PC-3 (cell line): ENCODE results near the gene USP15. TPM values are rescaled to one million over a fixed set of nuclear protein-coding genes. Genes with fewer than 3 reads are reported as not detected.

Source experiments
- ATAC-seq: fragments of 200-7000 bp; cut with Tn5 transposase; 2 replicates; pipeline ENCODE4 v1.9.1; 2020; ENCODE audit warnings: mild to moderate bottlenecking, moderate library complexity
- BruUV-seq: library from RNA; stranded (reverse); fragments of 400-500 nt; replicated peaks from 2 replicates; lab custom pipeline; 2021; lab: Mats Ljungman, UMichigan
- CTCF ChIA-PET: fragments of 300-600 bp; sonication (Branson Sonifier 250); formaldehyde crosslinking; loops from one replicate; lab custom pipeline; 2022; ENCODE audit warnings: antibody characterized with exemption; lab: Charles Lee
- POLR2A ChIA-PET: fragments of 300-600 bp; sonication (Branson Sonifier 250); formaldehyde crosslinking; loops from one replicate; lab custom pipeline; 2022; ENCODE audit warnings: antibody characterized with exemption; ENCODE audit not compliant: unreplicated experiment; lab: Charles Lee
- DNase-seq: peaks from one replicate; pipeline ENCODE4 v3.0.0-alpha.2; 2015
- H2AFZ ChIP-seq: fragments of 300-600 bp; sonication (generic); 2 replicates; pipeline ENCODE4 v1.6.0; 2016; ENCODE audit warnings: antibody characterized with exemption, low read length
- H3F3A ChIP-seq: fragments of 300-600 bp; sonication (generic); one replicate; pipeline ENCODE4 v1.6.0; 2017; ENCODE audit warnings: antibody characterized with exemption, low read length, control low read depth, mild to moderate bottlenecking; ENCODE audit not compliant: unreplicated experiment
- H3K27ac ChIP-seq: fragments of 300-600 bp; sonication (generic); 2 replicates; pipeline ENCODE4 v1.5.1; 2016; ENCODE audit warnings: mild to moderate bottlenecking, low read length
- H3K27me3 ChIP-seq: fragments of 300-600 bp; sonication (generic); 2 replicates; pipeline ENCODE4 v1.6.1; 2016; ENCODE audit warnings: low read length, mixed read lengths
- H3K36me3 ChIP-seq: fragments of 300-600 bp; sonication (generic); 2 replicates; pipeline ENCODE4 v1.6.1; 2016; ENCODE audit warnings: low read depth, mixed run types, low read length, mixed read lengths
- H3K4me1 ChIP-seq: fragments of 300-600 bp; sonication (generic); 2 replicates; pipeline ENCODE4 v1.5.1; 2016; ENCODE audit warnings: low read length; ENCODE audit not compliant: insufficient read depth
- H3K4me2 ChIP-seq: fragments of 300-600 bp; sonication (generic); 2 replicates; pipeline ENCODE4 v1.6.0; 2016; ENCODE audit warnings: low read length
- H3K4me3 ChIP-seq: fragments of 300-600 bp; sonication (generic); 2 replicates; pipeline ENCODE4 v1.5.1; 2016; ENCODE audit warnings: mild to moderate bottlenecking, low read length, mixed read lengths
- H3K79me2 ChIP-seq: fragments of 300-600 bp; sonication (generic); 2 replicates; pipeline ENCODE4 v1.6.1; 2017; ENCODE audit warnings: low read length, mixed read lengths
- H3K9ac ChIP-seq: fragments of 300-600 bp; sonication (generic); 2 replicates; pipeline ENCODE4 v1.6.0; 2016; ENCODE audit warnings: mild to moderate bottlenecking, low read length
- H3K9me2 ChIP-seq: fragments of 300-600 bp; sonication (generic); replicated peaks from 2 replicates; pipeline ENCODE4 v1.6.1; 2016; ENCODE audit warnings: mixed run types, low read length, mixed read lengths
- H3K9me3 ChIP-seq: fragments of 300-600 bp; sonication (generic); 2 replicates; pipeline ENCODE4 v1.6.1; 2016; ENCODE audit warnings: low read length, mixed read lengths
- H4K20me1 ChIP-seq: fragments of 300-600 bp; sonication (generic); 2 replicates; pipeline ENCODE4 v1.6.1; 2016; ENCODE audit warnings: low read length, mixed read lengths
- EZH2 ChIP-seq: fragments of 300-600 bp; sonication (generic); IDR thresholded peaks from one replicate; pipeline ENCODE4 v1.6.1; 2017; ENCODE audit warnings: antibody characterized with exemption, mild to moderate bottlenecking, low read length; ENCODE audit not compliant: unreplicated experiment
- EZH2phosphoT487 ChIP-seq: fragments of 300-600 bp; sonication (generic); IDR thresholded peaks from 2 replicates; pipeline ENCODE4 v1.6.1; 2018; ENCODE audit warnings: mild to moderate bottlenecking, antibody characterized with exemption, low read length, borderline replicate concordance
- intact Hi-C: fragments of 100-400 bp; cut with micrococcal nuclease; formaldehyde crosslinking; loops from 2 replicates; pipeline ENCODE4 v1.9.0; 2023
- total RNA-seq: library from RNA; depleted of rRNA; stranded (reverse); fragments of >200 nt; gene quantifications from 2 replicates; pipeline ENCODE4 v1.2.3, GENCODE V29; 2014
- TF ChIP-seq, protein P1 (sequence below): fragments of 300-600 bp; sonication (generic); conservative IDR thresholded peaks from 2 replicates; pipeline ENCODE4 v1.5.1; 2017; ENCODE audit warnings: antibody characterized with exemption, low read depth, mild to moderate bottlenecking, low read length

Gene USP15
- total RNA-seq, 1 experiment from 2014 or later: 46.1 TPM

DNA sequence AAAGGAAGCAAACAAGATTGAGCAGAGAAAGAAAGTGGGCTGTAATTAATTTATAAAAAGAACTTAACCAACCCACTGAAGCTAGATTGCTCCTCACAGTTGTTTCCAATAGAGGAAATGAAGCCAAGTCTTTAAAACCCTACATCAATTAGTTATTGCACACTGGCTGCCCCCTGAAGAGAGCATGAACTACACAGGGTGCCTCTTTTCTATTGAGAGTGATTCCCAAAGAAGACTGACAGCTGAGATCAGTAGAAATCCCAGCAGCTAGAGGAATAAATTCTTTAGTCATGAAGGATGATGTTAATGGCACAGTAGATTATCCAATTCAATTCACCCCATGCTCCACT is 8.6 kb upstream of the USP15 start:
- H2AFZ ChIP-seq: no peak overlapping the region
- no peak overlapping the region for H3K4me2 ChIP-seq
- no peak for TF ChIP-seq EZH2
- TF ChIP-seq EZH2phosphoT487: no peak
- no peaks in the 10 kb centered on the region for H3K9me2 ChIP-seq
- H3K4me1 ChIP-seq: no peaks in the 10 kb centered on the region
- no peaks in the 10 kb centered on the region for H3K79me2 ChIP-seq
- H3K9me3 ChIP-seq: no peaks in the 10 kb centered on the region
- POLR2A ChIA-PET: no interaction called here
- H3F3A ChIP-seq: no peaks in the 10 kb centered on the region
- no peaks in the 10 kb centered on the region for H3K36me3 ChIP-seq
- no peak overlapping the region for H3K9ac ChIP-seq
- CTCF ChIA-PET: no interaction called here
- DNase-seq (no peak), ATAC-seq (no peak)
- no peaks in the 10 kb centered on the region for H3K27me3 ChIP-seq
- intact Hi-C loops: no loop called here
- no peak overlapping the region for H3K4me3 ChIP-seq
- no peak overlapping the region for H3K27ac ChIP-seq
- BruUV-seq: no TSS peak
- H4K20me1 ChIP-seq: no peaks in the 10 kb centered on the region

DNA sequence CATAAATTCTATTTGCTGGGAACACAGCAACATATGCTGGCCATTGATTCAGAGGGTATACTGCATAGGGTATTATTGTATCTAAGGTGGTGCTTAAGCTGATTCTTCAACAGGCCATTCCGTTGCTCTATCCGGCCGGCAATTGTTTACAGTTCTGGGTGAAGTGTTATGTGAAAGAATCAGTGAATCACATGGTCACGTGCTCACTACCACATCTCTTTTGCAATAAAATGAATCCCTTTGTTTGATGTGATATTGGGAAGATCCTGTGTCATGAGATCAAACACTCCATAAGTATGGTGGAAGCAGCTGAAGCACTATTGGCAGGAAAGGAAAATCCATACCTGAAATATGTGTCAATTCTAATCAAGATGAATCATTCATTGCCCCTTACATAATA is 7.6 kb upstream of the USP15 start:
- ChIA-PET POLR2A (no interaction called here), CTCF (no interaction called here)
- H3K9ac ChIP-seq: no peak overlapping the region
- H3K79me2 ChIP-seq: no peaks in the 10 kb centered on the region
- DNase-seq: no peak
- H3K4me3 ChIP-seq: no peak overlapping the region
- no peaks in the 10 kb centered on the region for H3K9me2 ChIP-seq
- no peaks in the 10 kb centered on the region for H3K27me3 ChIP-seq
- no TSS peak for BruUV-seq
- TF ChIP-seq EZH2 (no peak), EZH2phosphoT487 (no peak)
- TF ChIP-seq, protein P1, sequence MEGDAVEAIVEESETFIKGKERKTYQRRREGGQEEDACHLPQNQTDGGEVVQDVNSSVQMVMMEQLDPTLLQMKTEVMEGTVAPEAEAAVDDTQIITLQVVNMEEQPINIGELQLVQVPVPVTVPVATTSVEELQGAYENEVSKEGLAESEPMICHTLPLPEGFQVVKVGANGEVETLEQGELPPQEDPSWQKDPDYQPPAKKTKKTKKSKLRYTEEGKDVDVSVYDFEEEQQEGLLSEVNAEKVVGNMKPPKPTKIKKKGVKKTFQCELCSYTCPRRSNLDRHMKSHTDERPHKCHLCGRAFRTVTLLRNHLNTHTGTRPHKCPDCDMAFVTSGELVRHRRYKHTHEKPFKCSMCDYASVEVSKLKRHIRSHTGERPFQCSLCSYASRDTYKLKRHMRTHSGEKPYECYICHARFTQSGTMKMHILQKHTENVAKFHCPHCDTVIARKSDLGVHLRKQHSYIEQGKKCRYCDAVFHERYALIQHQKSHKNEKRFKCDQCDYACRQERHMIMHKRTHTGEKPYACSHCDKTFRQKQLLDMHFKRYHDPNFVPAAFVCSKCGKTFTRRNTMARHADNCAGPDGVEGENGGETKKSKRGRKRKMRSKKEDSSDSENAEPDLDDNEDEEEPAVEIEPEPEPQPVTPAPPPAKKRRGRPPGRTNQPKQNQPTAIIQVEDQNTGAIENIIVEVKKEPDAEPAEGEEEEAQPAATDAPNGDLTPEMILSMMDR: no peak
- H3K4me2 ChIP-seq: no peak overlapping the region
- H3K36me3 ChIP-seq: no peaks in the 10 kb centered on the region
- H4K20me1 ChIP-seq: no peaks in the 10 kb centered on the region
- H3K9me3 ChIP-seq: no peaks in the 10 kb centered on the region
- no peaks in the 10 kb centered on the region for H3F3A ChIP-seq
- intact Hi-C loops: no loop called here
- no peak overlapping the region for H2AFZ ChIP-seq
- ATAC-seq: no peak
- H3K27ac ChIP-seq: no peak overlapping the region
- H3K4me1 ChIP-seq: no peaks in the 10 kb centered on the region

DNA sequence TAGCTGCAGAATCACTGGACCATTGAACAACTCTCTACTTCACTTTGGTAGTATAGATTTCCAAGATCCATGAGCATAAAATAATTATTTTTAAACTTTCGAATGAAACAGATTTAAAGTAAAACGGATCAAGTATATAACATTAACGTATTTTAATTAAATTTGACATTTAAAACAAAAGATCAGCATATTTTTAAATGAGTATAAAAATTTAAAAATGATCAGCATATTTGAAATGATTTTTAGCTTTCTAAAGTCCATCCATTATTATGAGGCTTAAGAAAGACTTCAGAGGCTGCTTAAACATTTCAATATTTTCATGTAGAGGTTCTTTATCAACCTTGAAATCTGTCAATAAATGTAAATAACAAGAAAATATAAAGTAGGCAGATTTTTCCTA is 5.2 kb upstream of the USP15 start:
- H3K4me1 ChIP-seq: peaks cover 6% of the 10 kb centered on the region
- no TSS peak for BruUV-seq
- no peaks in the 10 kb centered on the region for H3K9me3 ChIP-seq
- H3F3A ChIP-seq: no peaks in the 10 kb centered on the region
- H3K4me2 ChIP-seq: no peak overlapping the region
- TF ChIP-seq, protein P1: no peak
- TF ChIP-seq EZH2phosphoT487 (no peak), EZH2 (no peak)
- H3K79me2 ChIP-seq: no peaks in the 10 kb centered on the region
- ChIA-PET POLR2A (no interaction called here), CTCF (no interaction called here)
- H3K27me3 ChIP-seq: no peaks in the 10 kb centered on the region
- no peaks in the 10 kb centered on the region for H4K20me1 ChIP-seq
- intact Hi-C loops: no loop called here
- no peak for ATAC-seq
- H3K9ac ChIP-seq: no peak overlapping the region
- no peak for DNase-seq
- no peaks in the 10 kb centered on the region for H3K9me2 ChIP-seq
- H3K4me3 ChIP-seq: no peak overlapping the region
- H3K27ac ChIP-seq: no peak overlapping the region
- no peak overlapping the region for H2AFZ ChIP-seq
- no peaks in the 10 kb centered on the region for H3K36me3 ChIP-seq
